HepG2 (cell line): ENCODE measurements around the gene CHST2.

Source experiments
- ATF4 ChIP-seq, 2 experiments: fragments of 450-650 bp in 1 of 2; sonication (generic) in 1 of 2; formaldehyde crosslinking; IDR thresholded peaks; 2 replicates each; pipeline versions ENCODE4 v1.5.0 to v1.8.0; 2020 to 2022; ENCODE audit warnings: mild to moderate bottlenecking in 1 of 2, missing genetic modification reagents in 1 of 2
- CTCF ChIP-seq: sonication (generic); formaldehyde crosslinking; IDR thresholded peaks from 2 replicates; pipeline ENCODE4 v1.5.0; 2020; ENCODE audit warnings: mild to moderate bottlenecking, missing genetic modification reagents, moderate library complexity
- HMGA1 ChIP-seq: sonication (generic); formaldehyde crosslinking; conservative IDR thresholded peaks from 2 replicates; pipeline ENCODE4 v1.4.0; 2020; ENCODE audit warnings: missing genetic modification reagents
- IKZF1 ChIP-seq: fragments of 450-650 bp; IDR thresholded peaks from 2 replicates; pipeline ENCODE4 v1.7.1; 2016
- MYC ChIP-seq: sonication (generic); formaldehyde crosslinking; IDR thresholded peaks from 2 replicates; pipeline ENCODE4 v1.9.0; 2021; ENCODE audit warnings: missing genetic modification reagents, borderline replicate concordance
- MYNN ChIP-seq: sonication (generic); formaldehyde crosslinking; IDR thresholded peaks from 2 replicates; pipeline ENCODE4 v1.4.0; 2020; ENCODE audit warnings: mild to moderate bottlenecking, low read depth, missing genetic modification reagents
- NFKB2 ChIP-seq: sonication (generic); formaldehyde crosslinking; IDR thresholded peaks from 2 replicates; pipeline ENCODE4 v1.4.0; 2020; ENCODE audit warnings: missing genetic modification reagents, borderline replicate concordance
- PHB2 ChIP-seq: fragments of 450-650 bp; IDR thresholded peaks from 2 replicates; pipeline ENCODE4 v1.6.1; 2018; ENCODE audit not compliant: partially characterized antibody
- POLR2A ChIP-seq, 2 experiments: IDR thresholded peaks; 2 replicates each; pipeline ENCODE4 v1.6.1; 2011; ENCODE audit warnings: low read depth in 2 of 2, low read length in 2 of 2, mild to moderate bottlenecking in 1 of 2, moderate library complexity in 1 of 2; ENCODE audit not compliant: insufficient read depth in 1 of 2
- POLR2AphosphoS5 ChIP-seq: IDR thresholded peaks from 2 replicates; pipeline ENCODE4 v1.6.1; 2012; ENCODE audit warnings: low read depth, low read length
- SAP130 ChIP-seq: IDR thresholded peaks from 2 replicates; pipeline ENCODE4 v1.6.1; 2016; ENCODE audit warnings: low read depth
- ZNF362 ChIP-seq: sonication (generic); formaldehyde crosslinking; IDR thresholded peaks from 2 replicates; pipeline ENCODE4 v1.4.0; 2020; ENCODE audit warnings: missing genetic modification reagents, mild to moderate bottlenecking, borderline replicate concordance
- ZNF614 ChIP-seq: IDR thresholded peaks from 2 replicates; pipeline ENCODE4 v1.6.1; 2018; ENCODE audit warnings: missing biosample characterization, missing genetic modification reagents, inconsistent platforms, borderline replicate concordance
- ZSCAN30 ChIP-seq: sonication (generic); formaldehyde crosslinking; IDR thresholded peaks from 2 replicates; pipeline ENCODE4 v1.5.0; 2020; ENCODE audit warnings: mild to moderate bottlenecking, missing genetic modification reagents

GRCh38 chr3:143140550-143140949, 21.0 kb downstream of the CHST2 start:
- TF ChIP-seq POLR2AphosphoS5 (no peak), IKZF1 (no peak), ATF4 (CRISPR knock-in tag; IDR thresholded peaks at IDR 0.05) (no peak), SAP130 (CRISPR knock-in tag) (no peak), ZNF362 (CRISPR knock-in tag) (no peak), ZNF614 (CRISPR knock-in tag) (no peak), HMGA1 (no peak), PHB2 (no peak), CTCF (CRISPR knock-in tag) (no peak), MYC (CRISPR knock-in tag) (no peak), MYNN (CRISPR knock-in tag) (no peak), POLR2A (IDR thresholded peaks at IDR 0.05; ENCODE audit: insufficient read depth in 1 of 2, low read depth in 2 of 2, low read length in 2 of 2) (no peak), ZSCAN30 (no peak), NFKB2 (no peak)
